Uterus (tissue), 4 donors: ENCODE measurements around the gene PBX1. TPM values are rescaled to one million over a fixed set of nuclear protein-coding genes. Genes with fewer than 3 reads are reported as not detected.

Experiments
- DNase-seq, 2 donors: peaks; one replicate each; pipeline ENCODE4 v3.0.0-alpha.2; 2019 to 2020
- H3K27ac ChIP-seq, 2 donors: fragments of 200-600 bp; sonication (generic); 1 replicate in 1 of 2; 2 replicates in 1 of 2; pipeline ENCODE4 v1.5.1; 2016 to 2018
- H3K27me3 ChIP-seq, 2 donors: fragments of 200-600 bp; sonication (generic); one replicate each; pipeline ENCODE4 v1.5.1; 2018 to 2019; ENCODE audit warnings: control low read depth in 1 of 2
- H3K36me3 ChIP-seq, 2 donors: fragments of 200-600 bp; sonication (generic); one replicate each; pipeline ENCODE4 v1.5.1; 2019; ENCODE audit warnings: control low read depth in 1 of 2
- H3K4me1 ChIP-seq, 2 donors: fragments of 200-600 bp; sonication (generic); one replicate each; pipeline ENCODE4 v1.5.1; 2018 to 2019; ENCODE audit warnings: control low read depth in 1 of 2
- H3K4me3 ChIP-seq, 2 donors: fragments of 200-600 bp; sonication (generic); 1 replicate in 1 of 2; 2 replicates in 1 of 2; pipeline ENCODE4 v1.5.1; 2018 to 2019; ENCODE audit warnings: mild to moderate bottlenecking in 1 of 2
- H3K9me3 ChIP-seq, 2 donors: fragments of 200-600 bp; sonication (generic); one replicate each; pipeline ENCODE4 v1.5.1; 2019; ENCODE audit warnings: control low read depth in 1 of 2
- CTCF ChIP-seq, 4 experiments: fragments of 200-600 bp in 2 of 4; fragments of 450-650 bp in 2 of 4; sonication (generic) in 2 of 4; IDR thresholded peaks; one replicate each; pipeline ENCODE4 v1.5.1; 2016 to 2019; ENCODE audit warnings: antibody characterized with exemption in 4 of 4, mild to moderate bottlenecking in 2 of 4, moderate library complexity in 1 of 4
- POLR2A ChIP-seq, 2 donors: fragments of 450-650 bp; IDR thresholded peaks; one replicate each; pipeline ENCODE4 v1.6.1; 2016; ENCODE audit warnings: antibody characterized with exemption in 2 of 2, mild to moderate bottlenecking in 1 of 2, moderate library complexity in 1 of 2
- intact Hi-C: fragments of 100-400 bp; cut with DNase I; formaldehyde crosslinking; loops from one replicate; pipeline ENCODE4 v1.15.1; 2023; ENCODE audit warnings: low total_unique reads
- total RNA-seq, 4 donors: library from RNA; depleted of rRNA in 3 of 4; stranded (reverse); fragments of >200 nt in 3 of 4; gene quantifications; one replicate each; pipeline versions ENCODE4 v1.1.0 to v1.2.4, GENCODE V29; 2014 to 2023
- donor health status: DM: yes; HTN: yes; CAD: no.

The PBX1 gene
- total RNA-seq, 4 donors from 2014 or later: 122 to 831 (median 207) TPM

GRCh38 chr1:164757625-164758024, 198.6 kb downstream of the PBX1 start:
- Histone ChIP-seq H3K27me3 (no peaks in the 10 kb centered on the region), H3K27ac (peak overlapping the region; percentile 79 to 93), H3K4me1 (peaks cover 5 to 12% of the 10 kb centered on the region in 2 donors), H3K36me3 (no peaks in the 10 kb centered on the region), H3K9me3 (no peaks in the 10 kb centered on the region), H3K4me3 (no peak overlapping the region)
- intact Hi-C loops: no loop called here
- no peak for TF ChIP-seq POLR2A (IDR thresholded peaks at IDR 0.05)
- no peak for TF ChIP-seq CTCF (IDR thresholded peaks at IDR 0.05)
- no peak for DNase-seq

- no peaks in the 10 kb centered on the region for H3K36me3 ChIP-seq
- intact Hi-C loops: no loop called here
- peak overlapping the region; percentile 79 to 93 for H3K27ac ChIP-seq
- no peak overlapping the region for H3K4me3 ChIP-seq
- no peaks in the 10 kb centered on the region for H3K27me3 ChIP-seq
- H3K4me1 ChIP-seq: peaks cover 0 to 10% of the 10 kb centered on the region in 2 donors
- TF ChIP-seq POLR2A (IDR thresholded peaks at IDR 0.05) (no peak), CTCF (IDR thresholded peaks at IDR 0.05) (no peak)
- DNase-seq: no peak
- H3K9me3 ChIP-seq: no peaks in the 10 kb centered on the region
Measured at GRCh38 chr1:164759144-164759920, 200.3 kb downstream of the PBX1 start.

- Histone ChIP-seq H3K27me3 (no peaks in the 10 kb centered on the region), H3K36me3 (no peaks in the 10 kb centered on the region), H3K27ac (peak overlapping the region; percentile 79 to 93), H3K4me3 (no peak overlapping the region), H3K4me1 (peaks cover 0 to 15% of the 10 kb centered on the region in 2 donors), H3K9me3 (no peaks in the 10 kb centered on the region)
- TF ChIP-seq POLR2A (IDR thresholded peaks at IDR 0.05) (no peak), CTCF (IDR thresholded peaks at IDR 0.05) (no peak)
- no peak for DNase-seq
- intact Hi-C loops: no loop called here
Measured at GRCh38 chr1:164759979-164760469, 201.0 kb downstream of the PBX1 start.

- no peaks in the 10 kb centered on the region for H3K9me3 ChIP-seq
- intact Hi-C loops: no loop called here
- no peaks in the 10 kb centered on the region for H3K36me3 ChIP-seq
- H3K4me1 ChIP-seq: peaks cover 0 to 18% of the 10 kb centered on the region in 2 donors
- H3K27me3 ChIP-seq: no peaks in the 10 kb centered on the region
- TF ChIP-seq POLR2A (IDR thresholded peaks at IDR 0.05): no peak
- TF ChIP-seq CTCF (IDR thresholded peaks at IDR 0.05): no peak
- no peak for DNase-seq
- H3K4me3 ChIP-seq: no peak overlapping the region
- H3K27ac ChIP-seq: peak overlapping the region; percentile 79 to 93
Measured at GRCh38 chr1:164760569-164760968, 201.6 kb downstream of the PBX1 start.

DNA sequence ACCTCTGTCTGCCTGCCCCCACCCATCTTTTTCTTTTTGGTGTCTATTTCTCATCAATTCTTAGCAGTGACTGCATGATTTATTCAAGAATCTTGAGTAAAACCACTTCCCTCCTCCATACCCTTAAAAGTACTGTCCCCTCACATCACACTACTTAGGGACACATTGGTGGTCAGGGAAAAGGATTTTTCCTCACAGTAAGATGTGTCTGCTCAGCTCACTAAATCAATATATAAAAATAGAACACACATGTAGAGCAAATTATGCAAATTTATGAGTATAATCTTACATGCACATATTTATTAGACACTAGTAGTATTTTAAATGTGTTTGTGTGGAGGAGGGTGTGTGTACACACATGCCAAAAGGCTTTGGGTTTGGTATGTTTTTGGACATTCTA, 202.0 kb downstream of the PBX1 start:
- no peaks in the 10 kb centered on the region for H3K9me3 ChIP-seq
- H3K36me3 ChIP-seq: no peaks in the 10 kb centered on the region
- intact Hi-C loops: no loop called here
- H3K4me1 ChIP-seq: peaks cover 3 to 22% of the 10 kb centered on the region in 2 donors
- H3K4me3 ChIP-seq: no peak overlapping the region
- DNase-seq: no peak
- no peak for TF ChIP-seq POLR2A (IDR thresholded peaks at IDR 0.05)
- no peak for TF ChIP-seq CTCF (IDR thresholded peaks at IDR 0.05)
- no peaks in the 10 kb centered on the region for H3K27me3 ChIP-seq
- peak overlapping the region; percentile 79 to 93 for H3K27ac ChIP-seq
